GM18519 (cell line): ENCODE data around the gene MARK2.

Experiments
- ATAC-seq: cut with Tn5 transposase; IDR thresholded peaks from one replicate; pipeline ENCODE4 v1.9.1; 2021; ENCODE audit warnings: mild to moderate bottlenecking, moderate library complexity; ENCODE audit not compliant: unreplicated experiment, low FRiP score

Gene MARK2

DNA sequence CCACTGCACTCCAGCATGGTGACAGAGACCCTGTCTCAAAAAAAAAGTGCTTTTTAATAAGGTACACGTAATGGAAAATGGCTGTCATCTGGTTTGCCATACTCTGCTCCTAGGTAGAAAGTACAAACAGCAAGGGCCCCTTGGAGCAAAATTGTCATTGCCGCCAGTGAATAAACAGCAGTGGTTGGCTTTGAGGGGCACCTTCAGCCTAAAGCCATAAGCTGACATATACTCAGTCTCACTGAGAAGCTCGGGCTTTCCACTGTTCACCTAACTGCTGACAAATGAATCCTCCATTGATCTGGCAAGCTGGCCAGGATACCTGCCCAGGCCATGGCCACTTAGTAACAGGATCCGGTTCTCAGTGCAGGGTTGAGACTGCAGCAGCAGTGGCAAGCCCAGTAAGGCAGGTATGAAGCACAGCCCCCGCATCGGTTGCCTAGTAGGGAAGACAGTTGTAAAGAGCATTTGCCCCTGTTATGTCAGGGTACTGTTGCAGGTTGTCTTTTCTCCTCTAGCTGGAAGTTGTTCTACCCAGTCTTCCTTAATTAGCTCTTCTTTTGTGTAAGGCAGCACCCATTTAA is 38.8 kb downstream of the MARK2 start:
- no peak for ATAC-seq

DNA sequence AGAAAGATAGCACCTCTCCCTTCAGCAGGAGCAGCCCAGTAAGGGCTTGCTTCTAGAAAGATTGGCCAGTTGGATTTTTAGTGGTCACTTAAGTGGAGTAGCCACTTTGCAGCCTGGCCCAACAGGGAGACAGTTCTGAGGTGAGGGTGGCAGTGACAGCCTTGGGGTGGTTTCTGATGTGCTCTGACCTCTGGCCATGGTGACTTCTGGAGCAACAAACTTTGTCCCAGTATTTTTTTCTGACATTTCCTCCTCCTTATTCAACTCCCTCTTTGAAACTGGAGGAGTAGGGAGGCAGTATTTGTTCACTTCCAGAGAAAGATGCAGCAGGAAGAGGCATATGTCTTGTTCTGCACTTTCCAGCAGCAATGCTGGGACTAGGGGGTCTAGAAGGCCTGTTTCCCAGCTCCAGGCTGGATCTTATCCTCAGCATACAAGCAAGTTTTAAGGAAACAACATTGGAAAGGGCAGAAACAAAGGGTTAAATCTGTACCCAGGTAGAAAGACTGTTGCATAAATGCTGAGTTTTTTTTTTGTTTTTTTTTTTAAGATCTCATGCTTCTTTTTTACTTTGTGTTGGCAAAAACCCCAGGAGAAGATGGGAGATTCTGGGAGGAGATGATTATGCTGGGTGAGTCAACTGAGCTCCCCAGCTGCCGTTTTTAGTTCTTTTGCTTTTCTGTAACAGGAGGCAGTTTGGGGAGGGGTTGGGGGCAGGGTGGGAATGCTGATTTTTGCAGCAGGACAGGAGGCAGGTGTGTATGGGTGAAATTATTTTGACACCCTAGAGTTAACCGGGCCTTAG is 40.9 kb downstream of the MARK2 start:
- ATAC-seq = no peak

DNA sequence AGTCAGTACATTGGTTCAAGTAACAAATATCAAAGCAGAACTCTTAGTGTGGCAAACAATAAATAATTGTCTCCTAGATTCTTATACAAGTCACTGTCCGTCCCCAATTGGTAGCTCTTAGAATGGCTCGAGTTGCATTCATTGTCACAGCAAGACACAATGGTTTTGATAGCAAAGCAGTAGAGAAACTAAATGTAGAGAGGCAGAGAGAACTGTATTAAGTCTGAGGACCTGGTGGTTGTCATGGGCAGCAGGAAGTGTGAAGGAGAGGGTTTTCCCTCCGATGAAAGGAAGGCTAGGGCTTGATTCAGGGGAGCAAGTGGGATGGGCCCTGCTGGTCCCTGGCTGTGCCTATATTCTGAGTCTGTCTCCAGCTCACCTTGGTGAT is 41.5 kb downstream of the MARK2 start:
- no peak for ATAC-seq

DNA sequence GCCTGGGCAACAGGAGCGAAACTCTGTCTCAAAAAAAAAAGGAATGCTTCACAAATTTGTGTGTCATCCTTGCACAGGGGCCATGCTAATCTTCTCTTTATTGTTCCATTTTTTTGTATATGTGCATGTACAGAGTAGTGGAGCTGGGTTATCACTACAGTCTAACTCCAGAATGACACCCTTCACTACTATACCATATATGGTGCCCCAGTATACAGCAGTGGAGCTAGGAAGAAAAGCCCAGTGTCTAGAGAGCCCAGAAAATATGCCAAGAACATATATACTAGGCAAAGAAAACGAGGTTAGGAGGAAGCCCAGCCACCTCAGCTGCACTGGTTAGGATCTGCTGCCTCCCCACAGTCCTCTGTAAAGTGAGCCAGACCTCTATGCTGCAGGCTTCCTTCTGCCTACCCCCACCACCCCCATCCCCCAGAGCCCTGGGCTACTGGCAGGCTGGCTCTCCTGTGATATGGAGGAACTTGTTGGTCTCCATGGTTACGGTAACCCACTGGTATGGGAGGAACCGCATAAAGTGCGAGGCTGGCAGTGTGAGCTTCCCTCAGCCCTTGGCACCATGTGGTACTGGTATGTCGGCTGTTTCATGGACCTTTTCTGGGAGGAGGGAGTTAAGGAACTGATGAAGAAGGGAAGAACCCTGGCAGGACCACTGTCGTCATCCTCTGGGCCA is 43.8 kb downstream of the MARK2 start:
- no peak for ATAC-seq

DNA sequence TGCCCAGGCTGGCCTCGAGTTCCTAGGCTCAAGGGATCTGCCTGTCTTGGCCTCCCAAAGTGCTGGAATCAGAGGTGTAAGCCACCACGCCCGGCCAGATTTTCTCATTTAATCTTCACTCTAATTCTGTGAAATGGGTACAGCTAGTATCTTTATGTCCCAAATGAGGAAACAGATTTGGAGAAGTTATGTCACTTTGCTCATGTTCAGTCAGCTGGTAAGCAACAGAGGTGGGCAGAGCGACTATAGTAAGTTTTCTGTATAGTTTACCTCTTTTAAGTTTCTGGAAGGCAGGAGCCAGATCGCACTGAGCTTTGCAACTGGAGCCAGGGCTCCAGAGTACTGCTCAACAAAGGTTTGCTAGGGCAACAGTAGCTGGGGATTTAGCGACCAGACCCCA is 44.9 kb downstream of the MARK2 start:
- no peak for ATAC-seq

DNA sequence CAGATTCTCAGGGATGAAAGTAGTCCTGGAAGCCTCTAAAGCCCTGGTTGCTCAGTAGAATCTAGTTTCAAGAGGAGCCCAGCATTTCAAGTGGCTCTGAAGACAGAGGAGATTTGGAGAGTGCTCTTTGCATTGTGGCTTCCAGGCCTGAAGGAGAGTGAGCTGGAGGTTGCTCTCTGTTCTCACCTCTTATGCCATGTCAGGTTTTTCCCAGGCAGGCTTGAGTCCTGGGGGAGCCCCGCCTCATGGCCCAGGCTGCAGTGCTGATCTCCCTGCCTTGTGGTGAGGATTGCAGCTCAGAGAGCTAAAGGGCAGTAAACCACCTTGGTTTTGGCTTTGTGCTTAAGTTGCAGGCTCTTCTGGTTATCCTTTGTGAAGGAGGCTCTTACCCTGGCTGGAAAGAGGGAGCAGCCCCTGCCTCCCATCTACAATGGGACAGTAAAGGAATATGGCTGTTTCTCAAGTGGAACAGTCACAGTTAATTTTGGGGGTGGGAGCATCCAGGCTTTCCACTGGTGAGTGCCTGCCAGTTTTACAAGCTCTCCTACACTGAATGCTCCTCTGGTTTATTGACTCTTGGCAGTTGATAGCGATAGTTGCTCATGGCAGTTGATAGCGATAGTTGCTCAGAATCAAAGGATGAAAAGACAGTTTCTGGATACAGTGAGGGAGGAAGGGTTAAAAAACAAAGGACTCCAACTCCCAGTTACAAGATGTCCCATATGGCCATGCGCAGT is 45.5 kb downstream of the MARK2 start:
- no peak for ATAC-seq

DNA sequence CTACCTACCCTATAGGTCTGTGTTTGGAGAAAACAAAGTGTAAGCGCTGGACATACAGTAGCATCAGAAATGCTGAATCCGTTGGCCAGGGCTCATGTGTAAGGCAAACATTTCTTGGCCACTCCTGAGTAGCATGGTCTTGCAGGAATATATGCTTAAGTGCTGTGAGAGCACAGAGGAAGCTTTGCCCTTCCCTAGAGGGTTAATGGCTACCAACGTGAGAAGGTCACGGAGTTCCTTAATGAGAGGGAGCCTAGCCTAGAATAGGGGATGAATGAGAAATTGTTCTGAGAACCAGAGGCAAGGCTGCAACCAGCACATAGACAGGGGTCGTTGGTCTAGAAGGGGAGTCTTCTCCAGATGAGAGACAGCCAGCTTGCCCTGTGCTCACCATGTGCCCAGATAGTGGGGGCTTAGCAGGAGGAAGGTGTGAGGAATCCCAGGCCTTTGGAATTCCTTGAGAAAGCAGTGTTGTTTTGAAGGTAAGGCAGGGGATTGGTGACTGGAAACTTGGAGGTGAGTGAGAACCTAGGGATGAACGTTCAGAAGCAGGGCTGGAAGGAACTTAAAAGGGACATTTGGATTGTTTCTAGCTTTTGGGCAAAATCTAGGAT is 48.6 kb downstream of the MARK2 start:
- ATAC-seq = no peak

DNA sequence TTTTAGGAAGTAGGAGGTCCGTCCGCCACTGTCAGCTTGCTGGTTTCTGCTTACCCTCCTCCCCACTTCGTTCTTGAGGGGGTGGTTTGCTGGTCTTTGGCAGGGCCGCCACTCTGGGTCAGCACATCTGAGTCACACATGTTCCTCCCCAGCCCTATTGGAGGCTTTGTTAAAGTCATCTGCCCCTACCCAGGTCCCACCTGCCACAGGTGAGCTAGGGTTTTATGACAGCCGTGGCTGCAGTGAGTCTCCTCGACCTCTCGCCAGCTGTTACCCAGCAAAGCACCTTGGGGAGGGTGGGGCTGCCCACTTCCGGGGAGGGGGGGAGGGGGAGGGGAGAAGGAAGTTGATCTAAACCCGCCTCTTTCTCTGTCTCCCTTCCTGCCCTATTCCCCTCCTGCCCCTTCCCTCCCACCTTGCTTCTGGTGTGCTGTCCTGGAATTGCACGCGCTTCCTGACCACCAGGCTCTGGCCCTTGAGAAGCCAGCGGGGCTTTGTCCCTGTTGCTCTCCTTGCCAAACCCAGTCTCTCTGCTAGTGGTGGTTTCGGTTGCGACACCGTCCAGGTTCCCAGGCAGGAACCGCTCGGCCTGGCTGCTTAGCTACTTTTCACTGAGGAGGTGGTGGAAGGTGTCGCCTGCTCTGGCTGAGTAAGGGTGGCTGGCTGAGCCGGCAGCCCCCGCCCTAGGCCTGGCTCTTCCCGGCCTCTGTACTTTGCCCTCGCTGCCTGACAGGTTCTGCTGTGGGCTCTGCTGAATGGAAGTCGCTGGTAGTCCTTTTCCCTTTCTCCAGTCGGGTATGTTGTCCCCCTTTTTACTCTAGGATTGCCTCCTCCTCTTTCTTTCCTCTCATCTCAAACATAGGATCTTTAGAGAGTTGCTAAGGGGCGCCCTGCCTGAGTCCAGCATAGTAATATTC is 49.5 kb downstream of the MARK2 start:
- ATAC-seq = no peak

DNA sequence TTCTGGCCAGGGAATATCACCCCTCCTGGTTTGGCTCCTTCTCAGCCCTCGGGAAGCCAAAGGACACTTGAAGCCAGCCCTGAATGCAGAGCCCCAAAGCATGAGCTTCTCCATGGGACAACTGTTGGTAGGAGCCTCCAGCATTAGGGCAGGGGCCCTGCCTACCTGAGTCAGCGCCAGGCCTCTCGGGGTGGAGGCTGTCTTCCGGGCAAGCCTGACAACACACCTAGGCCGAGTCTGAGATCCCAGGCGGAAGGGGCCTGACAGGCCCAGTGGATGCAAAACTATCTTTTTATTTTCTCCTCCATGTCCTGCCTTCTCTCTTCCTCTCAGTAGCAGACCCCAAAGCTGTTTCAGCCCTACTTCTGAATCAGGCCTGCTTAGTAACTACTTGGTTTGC is 50.4 kb downstream of the MARK2 start:
- no peak for ATAC-seq

DNA sequence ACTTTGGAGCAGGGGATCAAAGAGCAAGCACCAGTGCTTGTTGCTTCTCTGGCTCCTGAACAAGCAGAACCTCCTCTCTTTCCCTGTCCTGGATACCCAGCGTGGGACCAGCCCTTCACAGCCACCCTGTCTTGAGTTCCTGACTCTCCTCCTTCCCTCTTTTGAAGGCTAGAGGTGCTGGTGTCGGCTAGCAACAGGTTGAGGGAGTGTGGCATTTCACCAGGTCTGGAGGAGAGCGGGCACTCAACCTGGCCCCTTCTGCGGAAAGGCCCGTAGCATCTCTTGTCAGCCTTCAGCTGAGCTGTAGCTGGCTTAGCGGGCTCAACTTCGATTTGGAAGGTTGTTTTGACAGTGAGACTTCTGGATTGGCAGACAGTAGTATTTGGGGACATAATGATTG is 51.5 kb downstream of the MARK2 start:
- ATAC-seq = no peak

DNA sequence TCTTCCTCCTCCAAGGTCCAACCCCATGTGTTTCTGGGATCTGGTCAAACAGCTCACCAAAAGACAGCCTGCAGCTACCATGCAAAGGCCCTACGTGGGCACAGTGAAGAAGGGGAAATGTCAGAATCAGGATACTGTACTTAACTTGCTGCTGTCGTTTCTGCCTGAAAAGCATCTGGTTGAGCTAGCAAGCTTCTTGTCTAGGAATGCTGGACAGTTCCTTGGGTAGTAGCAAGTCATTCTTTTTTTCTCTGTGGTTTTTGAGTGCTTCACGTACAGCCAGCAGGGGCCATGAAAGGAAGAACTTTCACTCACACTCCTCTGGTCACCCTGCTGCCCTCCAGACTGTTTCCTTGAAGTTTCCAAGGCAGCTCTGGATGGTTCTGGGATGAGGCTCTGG is 53.3 kb downstream of the MARK2 start:
- no peak for ATAC-seq

DNA sequence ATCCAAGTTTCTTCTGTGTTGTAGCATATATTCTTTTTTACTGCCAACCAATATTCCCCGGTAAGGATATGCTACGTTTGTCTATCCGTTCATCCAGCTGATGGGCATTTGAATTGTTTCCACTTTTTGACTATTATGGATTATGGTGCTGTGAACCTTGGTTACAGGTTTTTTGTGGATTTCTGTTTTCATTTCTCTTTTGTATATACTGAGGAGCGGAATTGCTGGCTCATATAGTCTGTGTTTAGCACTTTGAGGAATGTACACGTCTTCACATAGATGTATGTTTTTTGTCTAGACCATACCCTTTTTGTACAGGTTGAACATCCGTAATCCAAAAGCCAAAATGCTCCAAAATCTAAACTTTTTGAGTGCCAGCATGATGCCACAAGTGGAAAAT is 54.4 kb downstream of the MARK2 start:
- ATAC-seq = no peak

DNA sequence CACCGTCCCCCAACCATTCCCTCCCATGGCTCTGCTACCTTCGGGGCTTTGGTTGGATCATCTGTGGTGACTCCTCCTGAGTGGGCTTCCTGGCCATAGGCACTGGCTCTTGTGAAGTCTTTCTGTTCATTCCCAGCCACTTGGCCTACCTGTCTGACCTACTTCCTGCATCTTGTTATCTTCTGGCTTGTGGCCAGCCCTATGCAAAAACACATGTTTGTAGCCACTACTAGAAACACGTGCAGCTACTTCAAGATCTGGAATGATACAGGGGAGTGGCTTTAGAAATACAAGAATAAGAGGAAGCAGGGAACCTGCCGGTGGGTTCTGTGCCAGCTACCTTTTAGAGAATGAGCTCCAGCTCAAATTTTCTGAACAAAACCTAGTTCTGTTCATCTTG is 57.2 kb downstream of the MARK2 start:
- no peak for ATAC-seq

DNA sequence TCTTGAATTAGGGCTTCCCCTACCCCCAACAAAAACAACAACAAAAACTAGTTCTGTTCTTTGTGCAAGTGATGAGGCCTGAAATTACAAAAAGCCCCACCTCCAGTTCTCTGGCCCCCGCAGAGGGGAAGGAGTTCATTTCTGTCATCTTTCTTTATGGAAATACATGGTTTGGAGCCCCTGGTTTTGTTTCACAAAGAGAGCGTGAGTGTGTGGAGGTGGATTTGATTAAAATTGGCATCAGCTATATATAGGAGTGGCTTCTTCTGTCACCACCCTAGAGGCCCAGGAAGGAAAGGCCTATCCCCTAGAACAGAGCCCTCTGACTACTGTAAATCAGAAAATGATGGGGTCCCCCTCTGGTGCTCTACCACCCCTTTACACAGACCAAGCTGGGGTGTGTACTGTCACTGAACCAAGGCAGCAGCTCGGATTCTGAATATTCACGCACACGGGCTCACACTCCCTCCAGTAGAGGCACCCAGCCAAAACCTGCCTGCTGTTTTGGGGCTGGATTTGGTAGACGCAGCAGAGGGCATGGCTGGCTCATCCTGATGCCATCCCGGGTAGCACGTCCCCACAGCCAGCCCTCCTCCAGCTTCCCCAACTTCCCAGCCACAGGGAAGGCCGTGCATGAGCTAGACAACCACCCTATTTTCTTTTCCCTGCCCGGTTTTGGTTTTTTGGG is 58.7 kb downstream of the MARK2 start:
- ATAC-seq = no peak

DNA sequence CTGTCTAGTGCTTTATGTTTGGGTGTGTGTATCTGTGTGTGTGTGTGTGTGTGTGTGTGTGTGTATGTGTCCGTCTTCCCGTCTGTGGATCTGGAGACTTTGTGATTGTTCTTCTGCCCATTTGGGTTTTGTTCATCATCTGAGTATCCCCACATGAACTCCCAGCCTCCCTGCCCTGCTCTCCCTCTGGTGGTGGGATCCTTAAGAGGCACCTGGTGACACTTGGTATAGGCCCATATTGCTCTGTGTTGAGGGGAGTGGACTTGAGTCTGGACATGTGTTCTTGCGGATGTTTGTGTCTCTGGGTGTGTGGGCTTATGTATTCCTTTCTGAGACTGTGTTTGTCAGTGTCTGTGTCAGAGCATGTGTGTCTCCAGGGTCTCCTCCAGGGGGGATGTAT is 62.8 kb downstream of the MARK2 start:
- no peak for ATAC-seq

DNA sequence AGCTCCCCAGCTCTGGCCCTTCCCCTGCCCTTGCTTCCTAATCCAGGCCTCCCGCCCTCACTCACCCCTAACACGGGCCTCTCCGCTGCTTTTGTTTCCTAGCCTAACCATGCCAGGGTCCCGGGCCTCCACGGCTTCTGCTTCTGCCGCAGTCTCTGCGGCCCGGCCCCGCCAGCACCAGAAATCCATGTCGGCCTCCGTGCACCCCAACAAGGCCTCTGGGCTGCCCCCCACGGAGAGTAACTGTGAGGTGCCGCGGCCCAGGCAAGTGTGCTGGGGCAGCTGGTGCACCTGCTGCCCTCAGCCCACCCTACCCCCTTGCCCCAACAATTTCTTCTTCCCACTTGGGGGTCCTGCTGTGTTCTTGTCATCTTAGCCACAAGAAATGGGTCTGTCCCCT is 65.0 kb downstream of the MARK2 start:
- no peak for ATAC-seq

DNA sequence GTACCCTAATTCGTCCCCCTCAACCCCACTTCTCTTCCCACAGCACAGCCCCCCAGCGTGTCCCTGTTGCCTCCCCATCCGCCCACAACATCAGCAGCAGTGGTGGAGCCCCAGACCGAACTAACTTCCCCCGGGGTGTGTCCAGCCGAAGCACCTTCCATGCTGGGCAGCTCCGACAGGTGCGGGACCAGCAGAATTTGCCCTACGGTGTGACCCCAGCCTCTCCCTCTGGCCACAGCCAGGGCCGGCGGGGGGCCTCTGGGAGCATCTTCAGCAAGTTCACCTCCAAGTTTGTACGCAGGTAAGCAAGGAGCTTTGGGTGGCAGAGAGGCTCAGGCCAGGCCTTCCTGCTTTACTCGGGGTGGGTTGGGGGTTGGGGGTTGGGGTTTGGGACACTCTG is 65.8 kb downstream of the MARK2 start:
- no peak for ATAC-seq

DNA sequence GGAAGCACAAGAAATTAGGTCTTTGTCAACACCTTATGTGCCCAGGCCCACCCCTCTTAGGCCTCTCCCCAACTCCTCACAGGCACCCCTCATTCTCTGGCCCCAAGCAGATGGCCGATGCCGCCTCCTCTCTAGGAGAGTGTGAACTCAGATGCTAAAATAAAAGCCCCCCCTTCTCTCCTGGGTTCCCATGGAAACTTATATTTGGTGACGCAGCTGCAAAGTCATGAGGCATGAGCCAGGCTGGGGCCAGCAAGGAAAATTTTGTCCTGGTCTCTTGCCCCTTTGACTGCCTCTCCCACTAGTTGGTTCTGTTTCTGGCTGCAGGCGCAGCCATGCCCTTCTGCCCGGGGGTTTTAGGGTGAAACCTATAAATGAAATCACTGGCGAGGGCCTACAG is 66.3 kb downstream of the MARK2 start:
- no peak for ATAC-seq

DNA sequence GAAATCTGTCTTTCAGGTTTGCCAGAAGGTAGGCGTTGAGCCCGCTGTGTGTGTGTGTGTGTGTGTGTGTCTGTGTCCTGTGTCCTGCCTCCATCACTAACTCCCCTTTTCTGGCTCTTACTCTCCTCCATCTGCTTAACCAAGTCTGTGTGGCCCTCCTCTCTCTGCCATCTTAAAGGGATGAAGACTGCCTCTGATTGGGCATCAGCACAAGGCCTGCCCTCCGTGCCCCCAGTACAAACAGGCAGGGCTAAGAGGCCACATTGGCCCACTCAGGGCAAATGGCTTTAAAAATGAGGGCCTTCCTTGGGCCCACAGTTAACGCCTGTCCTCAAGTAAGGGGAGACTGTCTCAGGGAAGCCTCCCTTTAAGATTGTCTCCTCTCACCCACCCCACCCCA is 67.2 kb downstream of the MARK2 start:
- ATAC-seq = no peak
